8988T (cell line): Measurements from ENCODE around the gene PXMP4.
"Not testable (repeated sequence)": the region's sequence is repeated elsewhere in the genome, so short reads cannot be mapped to it uniquely, and the experiment has no call there.

Source experiments
- DNase-seq: peaks from one replicate; pipeline ENCODE4 v3.0.0; 2011

PXMP4 gene

GRCh38 chr20:33719989-33720709 lies at the start of gene PXMP4:
Gene PXMP4 (minus strand): TSS chr20:33720310. CDS start chr20:33720207, 103 bp downstream.
- DNase-seq, result peak; percentile 89

GRCh38 chr20:33769043-33769442 lies 48.9 kb upstream of the PXMP4 start:
- DNase-seq, result no peak

- DNase-seq, result no peak
Measured at GRCh38 chr20:33767777-33768138, 47.6 kb upstream of the PXMP4 start.

GRCh38 chr20:33766686-33767085 lies 46.6 kb upstream of the PXMP4 start:
- no peak for DNase-seq

GRCh38 chr20:33765592-33765991 lies 45.5 kb upstream of the PXMP4 start:
- DNase-seq, result no peak

GRCh38 chr20:33765099-33765498 lies 45.0 kb upstream of the PXMP4 start:
- no peak for DNase-seq

- no peak for DNase-seq
Measured at GRCh38 chr20:33761698-33762250, 41.7 kb upstream of the PXMP4 start.

- no peak for DNase-seq
Measured at GRCh38 chr20:33757458-33757857, 37.3 kb upstream of the PXMP4 start.

- DNase-seq, result no peak
Measured at GRCh38 chr20:33757046-33757445, 36.9 kb upstream of the PXMP4 start.

GRCh38 chr20:33755936-33756490 lies 35.9 kb upstream of the PXMP4 start:
- DNase-seq, result not testable (repeated sequence)

GRCh38 chr20:33753763-33754162 lies 33.7 kb upstream of the PXMP4 start:
- DNase-seq, result no peak

GRCh38 chr20:33753143-33753542 lies 33.0 kb upstream of the PXMP4 start:
- DNase-seq, result no peak

- DNase-seq, result no peak
Measured at GRCh38 chr20:33751775-33752174, 31.7 kb upstream of the PXMP4 start.

- no peak for DNase-seq
Measured at GRCh38 chr20:33746325-33746998, 26.4 kb upstream of the PXMP4 start.

GRCh38 chr20:33744773-33745385 lies 24.8 kb upstream of the PXMP4 start:
- no peak for DNase-seq

- no peak for DNase-seq
Measured at GRCh38 chr20:33744181-33744580, 24.1 kb upstream of the PXMP4 start.

GRCh38 chr20:33740189-33740588 lies 20.1 kb upstream of the PXMP4 start:
- DNase-seq, result no peak

- no peak for DNase-seq
Measured at GRCh38 chr20:33739493-33739892, 19.4 kb upstream of the PXMP4 start.

- no peak for DNase-seq
Measured at GRCh38 chr20:33736962-33737361, 16.9 kb upstream of the PXMP4 start.

GRCh38 chr20:33733654-33734576 lies 13.8 kb upstream of the PXMP4 start:
- no peak for DNase-seq

GRCh38 chr20:33732166-33732970 lies 12.3 kb upstream of the PXMP4 start:
- DNase-seq, result peak; percentile 32
